Epithelial cell of prostate (primary cell): ENCODE measurements around the gene EHD2.
"Not testable (repeated sequence)": the region's sequence is repeated elsewhere in the genome, so short reads cannot be mapped to it uniquely, and the experiment has no call there.

ENCODE experiments used
- DNase-seq: peaks from one replicate; pipeline ENCODE4 v3.0.0-alpha.2; 2011; ENCODE audit warnings: low read depth, low spot score
- H3K27ac ChIP-seq: fragments of 450-650 bp; 2 replicates; pipeline ENCODE4 v1.5.1; 2017; ENCODE audit warnings: mild to moderate bottlenecking

Gene EHD2

GRCh38 chr19:47713046-47714021 lies at the start of gene EHD2:
TSS of gene EHD2 (plus strand) at chr19:47713422. CDS start at chr19:47716613, 3,191 bp downstream.
- no peak for DNase-seq
- H3K27ac ChIP-seq: peak within 1 kb of the TSS; percentile 72

DNA sequence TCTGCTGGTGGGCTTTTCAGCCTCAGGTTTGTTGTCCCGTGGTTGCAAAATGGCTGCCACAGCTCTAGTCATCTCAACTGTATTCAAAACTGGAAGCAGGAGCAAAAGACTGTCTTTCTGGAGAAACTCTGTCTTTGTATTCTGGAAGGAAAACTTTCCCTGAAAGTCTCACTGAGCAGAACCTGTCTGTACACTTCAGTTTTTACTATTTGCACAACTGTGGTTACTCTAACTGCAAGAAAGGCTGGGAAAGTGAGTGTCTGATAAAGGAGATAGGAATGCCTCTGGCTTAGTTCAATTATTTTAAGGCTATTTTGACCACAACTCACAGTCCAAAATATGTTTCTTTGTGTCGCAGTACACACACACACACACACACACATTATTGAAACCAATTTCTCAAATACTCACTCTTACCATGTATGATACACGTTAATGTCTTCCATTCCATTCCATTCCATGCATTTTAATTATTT lies 49.7 kb upstream of the EHD2 start:
- DNase-seq: peak; percentile 83
- H3K27ac ChIP-seq: peak overlapping the region; percentile 86

- peak; percentile 83 for DNase-seq
- H3K27ac ChIP-seq: peak overlapping the region; percentile 86
Observed at GRCh38 chr19:47663911-47664771, 49.1 kb upstream of the EHD2 start.

DNA sequence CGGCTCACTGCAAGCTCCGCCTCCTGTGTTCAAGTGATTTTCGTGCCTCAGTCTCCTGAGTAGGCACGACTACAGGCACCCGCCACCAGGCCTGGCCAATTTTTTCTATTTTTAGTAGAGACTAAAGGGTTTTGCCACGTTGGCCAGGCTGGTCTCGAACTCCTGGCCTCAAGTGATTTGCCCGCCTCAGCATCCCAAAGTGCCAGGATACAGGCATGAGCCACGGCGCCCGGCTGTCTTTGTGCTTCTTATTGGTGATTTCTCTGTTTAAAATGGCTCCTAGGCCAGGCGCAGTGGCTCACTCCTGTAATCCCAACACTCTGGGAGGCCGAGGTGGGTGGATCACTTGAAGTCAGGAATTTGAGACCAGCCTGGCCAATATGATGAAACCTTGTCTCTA lies 44.7 kb upstream of the EHD2 start:
- not testable (repeated sequence) for H3K27ac ChIP-seq, DNase-seq

GRCh38 chr19:47670736-47671135 lies 42.5 kb upstream of the EHD2 start:
- H3K27ac ChIP-seq: no peak overlapping the region
- DNase-seq: no peak

GRCh38 chr19:47671499-47671898 lies 41.7 kb upstream of the EHD2 start:
- no peak overlapping the region for H3K27ac ChIP-seq
- no peak for DNase-seq

DNA sequence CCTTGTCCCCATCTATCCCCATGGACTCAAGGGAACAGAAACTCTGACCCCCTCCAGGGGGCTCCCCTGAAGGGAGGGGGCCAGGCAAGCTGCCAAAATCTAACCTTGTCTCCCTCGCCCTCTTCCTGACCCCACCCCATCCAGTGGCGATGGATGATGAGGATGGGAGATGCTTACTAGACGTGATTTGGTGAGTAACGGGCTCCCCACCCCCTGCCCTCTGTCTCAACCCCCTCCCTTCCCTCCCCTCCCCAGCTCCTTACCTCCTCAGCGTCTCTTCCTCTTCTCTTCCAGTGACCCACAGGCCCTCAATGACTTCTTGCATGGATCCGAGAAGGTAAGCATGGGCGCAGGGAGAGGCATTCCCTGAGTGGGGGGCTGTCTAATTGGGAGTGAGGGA lies 39.8 kb upstream of the EHD2 start:
- no peak for DNase-seq
- no peak overlapping the region for H3K27ac ChIP-seq

GRCh38 chr19:47674548-47674947 lies 38.7 kb upstream of the EHD2 start:
- no peak overlapping the region for H3K27ac ChIP-seq
- no peak for DNase-seq

DNA sequence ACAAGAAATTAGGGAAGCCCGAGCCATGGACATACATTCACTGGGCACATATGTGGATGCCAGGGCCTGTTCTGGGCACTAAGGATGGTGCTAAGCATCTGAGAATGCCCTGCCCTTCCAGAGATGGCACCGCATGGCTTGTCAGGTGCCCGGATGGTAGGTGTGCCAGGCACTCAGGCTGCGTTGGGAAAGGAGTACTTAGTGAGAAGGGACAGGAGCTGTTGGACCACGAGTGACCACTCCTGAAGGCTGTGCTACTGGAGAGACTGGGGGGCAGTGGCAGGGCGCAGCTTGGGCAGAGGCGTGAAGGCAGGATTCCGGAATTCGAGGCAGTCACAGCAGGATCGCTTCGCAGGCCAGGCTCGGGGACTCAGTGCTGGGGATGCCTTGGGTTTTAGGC lies 38.0 kb upstream of the EHD2 start:
- H3K27ac ChIP-seq: no peak overlapping the region
- no peak for DNase-seq

DNA sequence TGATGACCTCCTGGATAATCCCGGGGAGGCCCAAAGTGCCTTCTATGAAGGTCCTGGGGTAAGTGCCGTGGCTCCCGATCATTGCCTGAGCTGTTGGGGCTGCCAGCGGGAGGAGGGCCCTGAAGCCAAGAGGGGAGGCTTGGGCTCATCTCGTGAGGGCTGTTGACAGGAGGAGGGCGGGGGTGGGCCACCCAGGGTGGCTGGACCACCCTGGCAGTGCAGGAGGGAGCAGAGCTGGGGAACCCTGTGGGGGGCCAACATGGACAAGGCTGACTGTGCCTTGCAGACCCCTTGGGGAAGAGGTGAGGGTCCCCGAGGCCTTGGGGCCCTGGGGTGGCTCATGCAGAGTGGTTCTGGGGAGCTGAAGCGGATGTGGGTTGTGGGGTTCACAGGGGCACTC lies 37.4 kb upstream of the EHD2 start:
- no peak overlapping the region for H3K27ac ChIP-seq
- no peak for DNase-seq

DNA sequence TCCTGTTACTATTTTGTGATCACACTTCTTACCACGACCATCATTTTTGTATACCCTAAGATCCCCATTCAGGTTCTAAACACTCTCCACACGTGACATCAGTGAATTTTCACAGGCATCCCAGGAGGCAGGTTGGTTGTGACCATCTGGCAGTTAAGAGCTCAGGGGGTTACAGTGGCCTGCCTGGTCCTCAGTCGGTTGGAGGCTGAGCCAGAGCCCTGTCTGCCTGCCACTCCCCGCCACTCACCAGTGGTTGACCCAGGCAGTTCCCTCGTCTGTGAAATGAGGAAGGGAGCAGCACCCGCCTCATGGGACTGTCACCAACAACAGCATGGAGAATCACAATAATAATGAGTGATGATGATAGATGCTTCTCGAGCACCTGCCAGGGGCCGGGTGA lies 36.4 kb upstream of the EHD2 start:
- no peak for DNase-seq
- no peak overlapping the region for H3K27ac ChIP-seq

GRCh38 chr19:47679251-47679900 lies 33.8 kb upstream of the EHD2 start:
- no peak for DNase-seq
- no peak overlapping the region for H3K27ac ChIP-seq

DNA sequence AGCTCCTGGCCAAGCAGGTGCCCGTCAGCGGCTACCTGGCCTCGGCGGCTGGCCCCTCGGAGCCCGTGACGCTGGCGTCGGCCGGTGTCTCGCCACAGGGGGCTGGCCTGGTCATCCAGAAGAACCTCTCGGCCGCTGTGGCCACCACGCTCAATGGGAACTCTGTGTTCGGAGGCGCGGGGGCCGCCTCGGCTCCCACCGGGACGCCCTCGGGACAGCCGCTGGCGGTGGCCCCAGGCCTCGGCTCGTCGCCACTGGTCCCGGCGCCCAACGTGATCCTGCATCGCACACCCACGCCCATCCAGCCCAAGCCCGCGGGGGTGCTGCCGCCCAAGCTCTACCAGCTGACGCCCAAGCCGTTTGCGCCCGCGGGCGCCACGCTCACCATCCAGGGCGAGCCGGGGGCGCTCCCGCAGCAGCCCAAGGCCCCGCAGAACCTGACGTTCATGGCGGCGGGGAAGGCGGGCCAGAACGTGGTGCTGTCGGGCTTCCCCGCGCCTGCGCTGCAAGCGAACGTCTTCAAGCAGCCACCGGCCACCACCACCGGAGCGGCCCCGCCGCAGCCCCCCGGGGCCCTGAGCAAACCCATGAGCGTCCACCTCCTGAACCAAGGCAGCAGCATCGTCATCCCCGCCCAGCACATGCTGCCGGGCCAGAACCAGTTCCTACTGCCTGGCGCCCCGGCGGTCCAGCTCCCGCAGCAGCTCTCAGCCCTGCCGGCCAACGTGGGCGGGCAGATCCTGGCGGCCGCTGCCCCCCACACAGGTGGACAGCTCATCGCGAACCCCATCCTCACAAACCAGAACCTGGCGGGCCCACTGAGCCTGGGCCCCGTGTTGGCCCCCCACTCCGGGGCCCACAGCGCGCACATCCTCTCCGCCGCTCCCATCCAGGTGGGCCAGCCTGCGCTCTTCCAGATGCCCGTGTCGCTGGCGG lies 33.0 kb upstream of the EHD2 start:
- H3K27ac ChIP-seq: no peak overlapping the region
- DNase-seq: no peak

- no peak for DNase-seq
- no peak overlapping the region for H3K27ac ChIP-seq
Observed at GRCh38 chr19:47680858-47681332, 32.3 kb upstream of the EHD2 start.

- DNase-seq: no peak
- H3K27ac ChIP-seq: no peak overlapping the region
Observed at GRCh38 chr19:47681388-47681787, 31.8 kb upstream of the EHD2 start.

DNA sequence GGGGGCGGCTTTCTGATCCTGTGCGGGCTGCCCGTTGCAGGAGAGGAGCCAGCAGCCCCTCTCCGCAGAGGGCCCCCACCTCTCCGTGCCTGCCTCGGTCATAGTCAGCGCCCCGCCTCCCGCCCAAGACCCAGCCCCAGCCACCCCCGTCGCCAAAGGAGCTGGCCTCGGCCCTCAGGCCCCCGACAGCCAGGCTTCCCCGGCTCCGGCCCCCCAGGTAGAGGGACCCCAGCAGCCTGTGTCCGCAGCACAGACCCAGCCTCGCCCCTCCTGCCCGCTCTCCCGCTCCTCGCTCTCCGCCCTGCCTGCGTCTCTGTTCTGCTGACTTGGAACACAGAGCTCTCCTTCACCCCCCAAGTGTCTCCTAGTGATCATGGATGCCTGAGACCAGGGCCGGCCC lies 31.3 kb upstream of the EHD2 start:
- DNase-seq: no peak
- H3K27ac ChIP-seq: no peak overlapping the region

DNA sequence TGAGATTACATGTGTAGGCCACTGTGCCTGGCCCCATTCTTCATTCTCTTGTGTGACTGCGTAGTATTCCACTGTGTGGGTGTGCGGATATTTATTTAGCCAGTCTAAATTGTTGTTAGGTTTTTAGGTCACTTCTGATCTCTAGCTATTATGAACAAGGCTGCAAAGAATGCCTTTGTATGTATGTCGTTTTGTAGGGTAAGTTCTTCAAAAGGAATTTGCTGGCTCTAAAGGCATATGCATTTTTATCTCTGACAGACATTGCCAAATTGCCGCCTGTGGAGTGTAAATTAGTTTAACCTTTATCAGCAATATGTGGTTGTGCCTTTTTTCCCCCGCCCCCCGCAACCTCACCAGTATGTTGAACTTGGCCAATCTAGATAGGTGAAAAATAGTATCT lies 30.3 kb upstream of the EHD2 start:
- no peak for DNase-seq
- H3K27ac ChIP-seq: no peak overlapping the region

DNA sequence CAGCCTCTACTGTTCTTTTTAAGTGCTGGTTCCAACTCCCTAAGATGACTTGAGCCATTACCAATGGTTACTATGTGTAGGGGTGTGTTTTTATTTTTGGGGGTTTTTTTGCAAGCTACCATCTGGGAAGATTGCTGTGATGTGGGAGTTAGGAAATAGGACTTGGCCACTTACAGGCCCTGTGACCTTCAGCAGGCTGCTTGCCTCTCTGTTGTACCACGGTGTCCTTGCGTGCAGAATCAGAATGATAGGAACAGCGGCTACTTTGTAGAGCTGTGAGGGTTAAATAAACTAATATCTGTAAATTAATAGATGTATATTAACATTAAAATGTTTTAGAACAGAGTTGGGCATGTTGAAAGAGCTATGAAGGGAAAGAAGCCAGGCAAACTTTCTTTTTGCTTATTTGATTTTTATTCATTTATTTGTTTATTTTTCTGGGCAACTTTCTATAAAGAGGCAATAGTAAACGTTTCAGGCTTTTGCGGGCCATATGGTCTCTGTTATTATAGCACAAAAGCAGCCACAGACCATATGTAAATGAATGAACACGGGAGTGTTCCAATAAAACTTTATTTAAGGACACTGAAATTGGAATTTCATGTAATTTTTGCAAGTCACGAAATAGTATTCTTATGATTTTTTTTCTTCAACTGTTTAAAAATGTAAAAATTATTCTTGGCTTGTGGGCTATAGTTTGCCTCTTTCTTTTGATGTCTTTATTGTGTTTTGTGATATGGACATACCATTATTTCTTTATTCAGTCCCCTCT lies 26.4 kb upstream of the EHD2 start:
- H3K27ac ChIP-seq: no peak overlapping the region
- no peak for DNase-seq

- DNase-seq: no peak
- no peak overlapping the region for H3K27ac ChIP-seq
Observed at GRCh38 chr19:47687906-47688305, 25.3 kb upstream of the EHD2 start.
